Measurements from ENCODE around the gene UBE2J1.

The UBE2J1 gene

DNA sequence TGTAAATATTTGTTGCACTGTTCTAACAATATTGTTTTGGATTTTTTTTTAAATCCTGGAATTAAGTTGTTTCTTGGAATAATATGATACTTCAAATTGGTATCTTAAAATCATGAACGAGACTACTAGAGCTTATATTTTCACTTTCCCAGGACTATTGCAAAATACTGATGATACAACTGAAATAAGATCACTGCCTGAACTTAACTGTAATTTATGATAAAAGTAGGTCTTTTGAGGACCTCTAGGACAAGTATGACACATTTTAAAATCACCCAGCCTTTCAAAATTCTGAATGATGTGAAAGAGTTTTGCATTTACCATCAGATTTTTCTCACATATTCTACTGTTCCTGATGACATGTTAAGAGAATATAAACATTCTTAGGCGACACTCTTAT, 8.6 kb upstream of the UBE2J1 start:
- DNase-seq: no peak

DNA sequence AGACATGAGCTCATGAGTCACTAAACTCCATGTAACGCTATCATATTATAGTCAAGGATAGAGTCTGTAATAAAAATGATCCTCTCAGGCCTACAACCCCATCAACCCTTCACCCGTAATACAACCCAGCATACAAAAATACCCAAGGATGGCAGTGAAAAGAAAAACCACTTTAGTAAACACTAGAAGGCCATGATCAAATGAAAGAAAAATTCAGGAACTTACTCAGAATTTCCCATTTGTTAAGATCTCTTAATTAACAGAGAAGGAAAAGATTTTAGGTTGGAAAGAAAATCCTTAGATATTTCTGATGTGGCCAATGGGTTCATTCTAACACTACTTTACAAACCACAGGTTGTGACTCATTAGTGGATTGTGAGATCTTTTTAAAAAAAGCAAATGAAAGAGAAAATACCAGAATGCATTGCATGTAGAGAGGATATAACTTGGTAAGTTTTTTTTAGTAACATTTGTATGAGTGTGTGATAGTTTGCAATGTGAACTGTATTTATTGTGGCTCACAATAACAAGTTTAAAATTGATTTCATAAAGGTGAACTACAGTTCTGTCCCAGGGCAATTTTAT, 8.0 kb upstream of the UBE2J1 start:
- DNase-seq: no peak

DNA sequence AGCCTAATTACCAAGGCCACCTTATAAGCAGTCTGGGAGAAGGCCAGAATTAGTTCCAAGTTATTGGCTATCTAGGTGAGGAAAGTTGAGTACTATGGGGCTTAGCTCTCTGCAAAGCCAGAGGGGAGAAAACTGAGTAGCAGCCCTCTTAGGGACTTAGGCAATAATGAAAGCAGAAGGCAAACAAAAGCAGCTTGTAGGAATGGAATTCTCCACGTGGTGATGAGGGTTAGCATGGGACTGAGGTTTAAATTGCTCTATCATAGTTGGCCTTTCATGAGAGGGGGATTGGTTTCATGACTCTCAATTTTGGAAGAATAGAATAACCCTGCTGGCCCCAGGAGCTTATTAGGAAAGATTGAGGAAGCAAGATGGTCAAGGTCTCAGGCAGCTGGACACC, 7.0 kb upstream of the UBE2J1 start:
- no peak for DNase-seq

DNA sequence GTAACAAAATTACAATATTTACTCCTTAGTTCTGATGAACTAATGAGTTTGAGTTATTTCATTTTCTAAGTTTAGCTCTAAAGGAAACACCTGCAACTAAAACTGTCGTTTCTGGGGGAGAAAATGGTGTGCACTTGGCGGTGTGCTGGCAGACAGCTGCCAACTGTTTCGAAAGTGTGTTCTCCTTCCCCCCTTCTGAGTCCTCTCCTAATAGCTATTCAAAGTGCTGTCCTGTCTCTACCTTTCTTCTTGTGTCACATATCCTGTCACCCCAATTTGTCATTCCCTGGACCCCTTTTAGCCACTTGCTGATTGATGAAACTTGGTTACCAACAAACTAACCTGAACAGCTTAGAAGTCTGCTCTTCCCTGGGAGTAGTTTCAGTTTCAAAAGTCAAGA, 4.9 kb upstream of the UBE2J1 start:
- no peak for DNase-seq

DNA sequence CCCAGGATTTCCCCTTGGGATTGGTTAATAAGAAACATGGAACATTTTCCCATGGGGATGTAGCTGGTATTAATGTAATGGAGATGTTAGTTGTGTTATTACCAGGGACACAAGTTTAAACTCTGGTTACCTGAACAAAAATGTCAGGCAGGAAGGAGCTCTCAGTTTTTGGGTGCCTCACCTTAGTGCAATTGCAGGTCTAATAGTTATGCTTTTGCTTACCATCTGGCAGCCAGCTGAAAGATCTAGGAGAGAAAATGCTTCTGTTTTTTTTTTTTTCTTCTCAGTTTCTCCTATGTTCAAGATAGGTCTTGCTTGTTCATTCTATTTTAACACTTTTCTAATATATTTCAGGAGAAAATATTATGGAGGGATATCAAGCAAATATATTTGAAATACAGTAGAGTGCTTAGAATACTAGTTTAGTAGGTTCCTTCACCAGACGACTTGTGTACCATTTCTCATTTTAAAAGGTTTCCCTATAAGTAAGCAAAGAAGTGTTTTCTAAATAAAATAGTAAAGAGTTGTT, 4.2 kb upstream of the UBE2J1 start:
- DNase-seq: no peak

DNA sequence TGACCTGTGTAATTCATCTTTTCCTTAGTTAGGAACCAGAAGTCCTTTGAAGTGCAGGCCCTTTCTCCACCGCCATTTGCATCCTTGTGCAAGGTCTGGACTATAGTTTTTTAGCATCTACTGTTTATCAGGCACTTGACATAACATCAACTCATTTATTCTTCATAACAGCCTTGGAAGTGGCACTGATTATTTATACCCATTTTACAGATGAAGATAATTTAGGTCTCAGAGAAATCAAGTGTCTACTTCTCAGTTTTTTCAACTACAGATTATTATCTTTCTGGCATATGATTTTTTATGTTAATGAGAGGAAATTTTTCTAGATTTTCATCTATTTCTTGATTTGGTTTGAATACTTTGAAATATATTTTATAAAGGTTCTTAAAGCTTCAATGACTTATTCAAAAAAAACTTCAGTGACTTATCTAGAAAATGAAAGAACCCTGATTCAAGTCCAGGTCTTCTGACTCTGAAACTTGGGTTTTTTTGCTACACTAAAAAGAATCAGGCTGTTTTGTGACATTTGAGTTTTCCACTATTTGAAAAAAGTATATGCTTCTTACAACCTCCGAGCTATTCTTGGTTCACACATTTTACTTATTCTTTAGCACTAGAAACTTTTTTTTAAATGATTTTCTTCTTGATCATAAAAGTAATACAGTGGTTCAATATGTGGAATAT, 3.1 kb upstream of the UBE2J1 start:
- no peak for DNase-seq

DNA sequence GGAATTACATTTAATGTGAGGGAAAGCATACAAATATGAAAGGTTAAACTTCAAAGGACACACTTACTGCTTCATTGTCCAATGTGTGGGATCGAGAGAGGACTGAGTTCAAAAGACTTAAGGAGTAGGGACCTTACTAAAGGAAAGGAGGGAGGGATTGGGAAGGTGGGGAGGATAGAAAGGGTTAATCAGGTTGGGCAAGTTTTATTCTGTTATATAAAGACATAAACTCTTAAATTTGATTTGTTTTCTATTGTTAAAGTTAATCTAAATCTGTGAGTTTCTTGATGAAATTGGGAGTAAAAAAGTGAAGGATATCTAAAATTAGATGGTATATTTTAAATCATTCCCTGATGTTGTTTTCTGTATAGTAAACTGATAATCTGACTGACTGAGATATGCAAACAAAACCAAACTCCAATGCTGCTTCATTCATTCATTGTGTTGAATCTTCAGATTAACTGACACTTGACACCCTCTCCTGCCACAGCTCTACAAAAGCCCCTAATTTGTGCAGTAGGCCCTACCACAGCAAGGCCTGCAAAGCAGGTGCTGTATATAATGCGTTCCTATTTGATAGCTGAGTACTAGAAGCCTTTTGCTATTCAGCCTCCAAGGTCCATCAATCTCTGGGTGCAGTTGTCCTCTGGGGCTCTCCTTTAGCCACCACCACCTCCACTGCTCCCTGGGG, 1.3 kb upstream of the UBE2J1 start:
- DNase-seq: no peak

DNA sequence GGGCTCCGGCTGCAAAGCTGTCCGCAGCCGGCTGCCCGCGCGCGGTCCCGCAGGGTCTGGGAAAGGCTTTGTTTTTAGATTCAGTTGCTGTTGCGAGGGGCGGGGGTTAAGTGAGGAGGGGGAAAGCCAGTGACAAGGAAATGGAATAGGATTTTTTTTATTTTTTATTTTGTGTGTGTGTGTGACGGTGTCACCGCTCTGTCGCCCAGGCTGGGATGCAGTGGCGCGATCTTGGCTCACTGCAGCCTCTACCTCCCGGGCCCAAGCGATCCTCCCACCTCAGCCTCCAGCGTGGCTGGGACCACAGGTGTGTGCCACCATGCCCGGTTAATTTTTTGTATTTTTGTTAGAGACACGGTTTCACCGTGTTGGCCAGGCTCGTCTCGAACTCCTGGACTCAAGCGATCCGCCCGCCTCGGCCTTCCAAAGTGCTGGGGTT, 615 bp upstream of the UBE2J1 start:
- no peak for DNase-seq

DNA sequence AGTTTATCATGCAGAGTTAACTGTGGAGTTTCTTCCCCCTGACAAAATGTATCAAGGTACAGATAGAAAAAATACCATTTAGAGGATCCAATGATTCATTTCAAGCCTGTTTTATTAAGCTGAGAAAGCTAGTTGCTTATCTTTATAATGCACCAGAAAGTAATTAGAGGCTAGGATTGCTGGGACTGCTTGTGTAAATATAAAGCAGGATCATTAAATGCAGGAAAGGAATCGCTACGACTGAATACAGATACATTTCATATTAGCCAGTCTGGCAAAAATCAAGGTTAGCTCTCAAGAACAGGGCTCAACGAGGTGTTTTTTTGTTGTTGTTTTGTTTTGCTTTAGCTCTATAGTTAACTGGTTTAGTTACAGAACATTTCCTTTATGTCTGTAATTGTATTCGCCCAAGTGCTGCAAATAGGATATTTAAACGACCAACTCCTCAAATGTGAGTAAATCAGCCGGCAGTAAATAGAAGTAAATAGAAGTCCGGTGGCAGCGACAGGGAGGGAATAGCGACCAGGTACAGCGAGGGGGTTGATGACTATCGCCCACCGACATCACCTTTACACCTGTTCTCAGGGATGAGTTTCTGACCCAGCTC, 748 bp downstream of the UBE2J1 start:
- no peak for DNase-seq

DNA sequence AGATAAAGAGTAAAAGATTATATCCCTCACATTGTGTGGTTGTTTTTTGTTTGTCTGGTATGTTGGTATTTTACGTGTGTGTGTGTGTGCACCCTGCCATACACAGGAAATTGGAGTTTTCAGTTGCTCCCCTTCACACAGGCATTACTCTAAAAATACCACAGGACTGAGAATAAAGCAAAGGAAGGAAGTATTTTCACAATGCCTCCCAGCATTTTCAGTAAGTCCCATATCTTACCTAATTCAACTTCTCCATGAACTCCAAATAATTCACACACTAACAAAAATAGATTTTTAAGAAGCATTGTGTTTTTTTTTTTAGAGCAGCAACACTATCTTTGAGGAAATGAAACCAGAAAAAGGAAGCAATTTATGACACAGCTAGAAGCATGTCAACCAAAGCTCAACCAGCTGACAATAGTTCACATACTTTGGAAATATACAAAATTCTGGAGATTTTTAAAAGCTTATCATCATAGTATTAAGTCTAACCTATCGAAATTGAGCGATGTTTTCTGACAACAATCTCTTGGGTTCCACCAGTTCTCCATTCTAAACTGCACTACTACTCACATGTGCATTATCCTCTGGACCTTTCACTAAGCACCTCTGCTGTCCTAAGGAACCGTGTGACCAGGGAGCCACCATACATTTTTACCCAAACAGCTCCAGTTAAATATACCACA, 2.1 kb downstream of the UBE2J1 start:
- DNase-seq: no peak

DNA sequence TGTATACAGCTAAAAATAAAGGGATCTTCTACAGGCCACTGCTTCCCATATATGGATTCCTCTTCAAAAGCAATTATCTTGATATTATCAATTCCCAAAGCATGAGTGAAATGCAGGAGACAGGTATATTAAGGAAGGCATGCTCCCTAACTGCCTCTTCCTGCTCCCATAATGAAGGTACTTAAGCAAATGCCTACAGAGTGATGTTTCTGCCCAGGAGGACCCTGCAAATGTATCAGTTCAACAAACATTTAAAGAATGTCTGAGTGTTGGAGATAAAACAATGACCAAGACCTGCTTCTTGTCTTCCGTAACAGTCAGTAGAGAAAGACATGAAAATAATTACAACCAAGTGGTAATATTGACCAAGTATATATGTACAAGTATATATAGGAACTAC, 4.2 kb downstream of the UBE2J1 start:
- DNase-seq: no peak

DNA sequence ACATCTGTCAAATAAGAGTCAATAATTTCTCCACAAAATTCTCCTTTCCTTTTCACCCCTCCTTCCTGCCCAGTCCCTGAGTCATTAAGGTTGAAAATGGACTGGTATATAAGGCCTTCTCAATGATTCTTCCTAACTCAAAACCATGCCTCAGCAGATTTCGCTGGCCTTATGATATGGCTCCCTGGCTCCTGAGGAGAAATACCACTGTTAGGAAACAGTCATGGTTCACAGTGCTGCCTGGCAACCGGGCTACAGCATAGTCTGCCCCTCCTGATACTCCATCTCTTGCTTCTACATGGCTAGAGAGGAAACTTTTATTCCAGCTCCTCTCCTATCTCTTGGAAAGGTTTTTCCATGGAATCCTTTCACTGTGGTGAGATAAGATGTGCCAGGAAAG, 4.7 kb downstream of the UBE2J1 start:
- no peak for DNase-seq

DNA sequence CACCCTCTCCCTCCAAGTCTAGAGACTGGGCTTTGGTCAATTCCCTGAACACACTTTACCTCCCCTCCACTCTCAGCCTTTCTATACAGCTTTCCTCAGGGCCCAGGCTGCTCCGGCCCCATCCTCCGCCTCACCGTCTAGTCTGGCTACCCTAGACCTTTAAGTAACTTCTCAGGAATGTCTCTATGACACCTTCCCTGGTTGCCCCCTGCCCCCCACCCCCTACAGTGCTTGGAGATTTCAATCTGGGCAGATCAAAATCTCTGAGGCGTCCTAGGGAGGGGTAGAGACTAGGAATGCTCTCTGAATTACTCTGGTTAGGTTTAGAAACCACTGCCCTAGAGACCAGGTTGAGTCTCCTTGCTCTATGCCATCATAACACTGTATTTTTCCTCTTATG, 6.1 kb downstream of the UBE2J1 start:
- no peak for DNase-seq

DNA sequence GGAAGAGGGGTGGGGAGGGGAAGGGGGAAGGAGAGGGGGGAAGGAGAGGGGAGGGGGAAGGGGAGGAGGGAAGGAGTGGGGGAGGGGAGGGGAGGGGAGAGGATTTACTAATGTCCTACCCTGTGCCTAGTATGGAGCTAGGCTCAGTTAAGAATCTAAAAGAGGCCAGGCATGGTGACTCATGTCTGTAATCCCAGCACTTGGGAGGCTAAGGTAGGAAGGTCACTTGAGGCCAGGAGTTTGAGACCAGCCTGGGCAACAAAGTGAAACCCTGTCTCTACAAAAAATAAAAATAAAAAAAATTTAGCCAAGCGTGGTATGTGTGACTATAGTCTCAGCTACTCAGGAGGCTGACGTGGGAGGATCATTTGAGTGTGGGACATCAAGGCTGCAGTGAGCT, 13.0 kb downstream of the UBE2J1 start:
- DNase-seq: no peak

DNA sequence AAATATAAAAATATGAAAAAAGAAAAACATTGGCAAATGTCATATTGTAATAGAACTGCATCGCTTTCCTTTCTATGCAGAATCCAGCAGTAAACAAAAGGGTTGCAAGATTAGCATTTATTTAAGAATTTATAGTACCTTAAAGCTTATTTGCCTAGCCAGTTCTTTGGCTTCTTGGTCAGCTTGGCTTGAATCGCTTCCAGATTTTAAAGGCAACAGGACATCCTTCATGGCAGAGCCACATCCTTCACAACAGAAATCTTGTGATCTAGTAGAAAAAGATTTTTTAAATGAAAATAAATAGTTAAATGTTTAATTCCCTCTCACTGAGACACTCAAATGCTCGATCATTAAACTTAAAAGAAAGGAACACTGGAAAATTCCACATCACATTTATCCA, 17.4 kb downstream of the UBE2J1 start:
- DNase-seq: no peak

DNA sequence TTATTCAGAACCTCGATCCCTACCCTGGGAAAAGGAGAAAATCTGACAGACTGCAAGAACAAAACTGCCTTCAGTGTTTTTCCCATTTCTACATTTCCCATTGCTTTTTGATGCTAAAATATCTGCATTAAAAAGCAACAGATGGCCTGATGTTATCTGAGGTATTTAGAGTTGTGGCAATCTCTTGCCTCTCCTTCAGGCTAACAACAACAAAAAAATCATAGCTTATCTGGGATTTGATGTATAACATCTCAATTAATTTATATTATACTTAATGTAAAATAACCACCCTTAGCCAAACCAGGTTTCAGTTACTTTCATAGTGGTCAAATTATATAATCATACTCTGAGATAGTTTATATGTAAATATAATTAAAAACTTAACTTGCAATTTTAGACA, 21.6 kb downstream of the UBE2J1 start:
- DNase-seq: no peak

DNA sequence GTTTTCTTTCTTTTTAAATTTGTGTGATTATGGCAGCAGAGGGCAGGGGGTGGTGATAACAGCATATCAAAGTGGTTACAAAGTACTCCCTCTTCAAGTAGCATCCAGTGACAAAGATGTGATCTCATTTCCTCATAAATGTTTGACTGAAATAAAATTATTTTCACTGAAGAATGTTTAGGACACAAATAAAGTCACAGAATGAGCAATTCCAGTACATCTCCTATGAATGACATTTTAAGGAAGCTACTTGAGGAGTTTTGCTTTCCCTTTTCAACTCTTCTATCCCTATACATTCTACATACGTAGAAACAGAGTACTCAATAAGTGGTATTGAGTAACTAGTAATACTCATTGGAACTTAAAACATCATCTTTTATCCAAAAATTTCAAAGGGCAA, 23.5 kb downstream of the UBE2J1 start:
- DNase-seq: no peak

DNA sequence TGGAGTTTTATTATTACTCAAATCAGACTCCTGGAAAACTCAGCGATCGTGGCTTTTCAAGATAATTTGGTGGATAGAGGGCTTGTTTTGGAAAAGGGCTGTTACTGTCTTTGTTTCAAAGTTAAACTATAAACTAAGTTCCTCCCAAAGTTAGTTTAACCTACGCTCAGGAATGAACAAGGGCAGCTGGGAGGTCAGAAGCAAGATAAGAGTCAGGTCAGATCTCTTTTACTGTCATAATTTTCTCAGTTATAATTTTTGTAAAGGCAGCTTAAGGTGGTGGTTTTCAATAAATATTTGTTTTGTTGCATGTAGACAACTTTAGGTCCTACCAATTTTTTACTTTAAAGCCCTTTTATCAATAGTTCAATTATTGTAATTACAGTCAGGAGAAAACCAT, 28.2 kb downstream of the UBE2J1 start:
- no peak for DNase-seq

DNA sequence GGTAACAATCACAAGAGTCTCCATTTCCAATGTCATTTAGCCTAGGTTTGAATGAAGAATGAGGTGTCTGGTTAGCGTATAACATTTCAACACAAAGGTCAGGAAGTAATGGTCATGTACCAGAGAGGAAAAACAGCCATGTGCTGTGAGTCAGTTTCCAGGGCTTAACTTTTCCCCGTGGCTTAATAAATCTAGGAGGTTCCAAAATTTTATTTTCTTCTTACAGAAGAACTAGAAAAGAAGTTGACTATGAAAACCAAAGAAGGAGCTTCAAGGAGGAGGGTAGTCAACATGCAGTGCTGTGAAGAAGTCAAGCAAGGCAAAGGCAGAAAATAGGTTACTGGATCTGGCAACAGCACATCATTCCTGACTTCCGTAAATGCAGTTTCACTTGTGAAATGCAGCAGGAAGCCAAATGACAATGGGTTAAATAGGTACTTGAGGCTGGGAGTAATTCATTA, 29.0 kb downstream of the UBE2J1 start:
- DNase-seq: no peak

DNA sequence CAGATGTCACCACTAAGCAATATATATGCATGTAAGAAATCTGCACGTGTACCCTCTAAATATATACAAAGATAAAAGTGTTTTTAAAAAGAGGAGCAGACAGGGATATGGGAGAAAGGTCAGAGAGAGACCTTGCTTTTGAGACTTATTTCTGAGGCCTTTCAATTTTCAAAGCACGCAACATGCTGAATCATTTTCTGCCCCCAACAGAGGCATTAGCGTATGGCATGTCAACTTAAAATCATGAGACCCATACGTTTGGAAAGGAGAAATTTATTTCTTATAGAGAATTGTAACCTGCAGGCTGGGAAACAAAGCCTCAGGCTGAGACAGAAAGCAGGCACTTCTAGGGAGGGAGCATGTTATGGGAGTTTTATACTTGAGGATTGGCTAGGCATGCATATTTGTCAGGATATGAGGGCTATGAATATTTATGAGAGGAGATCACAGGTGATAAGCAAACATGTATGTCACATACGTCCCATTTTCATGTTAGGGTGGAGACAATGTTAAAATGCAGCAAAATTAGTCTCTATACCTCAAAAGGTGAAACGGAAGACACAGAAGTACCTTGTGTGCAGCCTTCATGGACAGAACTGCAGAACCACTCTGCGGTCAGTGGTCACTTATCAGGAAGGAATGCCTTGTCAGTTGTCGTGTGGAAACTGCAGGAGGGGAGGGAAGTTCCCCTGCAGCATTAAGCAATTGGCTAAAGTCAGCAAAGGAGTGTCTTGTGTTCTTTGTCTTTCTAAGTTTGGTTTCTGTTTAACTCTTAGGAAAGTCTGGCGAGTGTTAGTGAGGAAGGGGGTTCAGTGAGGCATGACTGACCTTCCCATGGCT, 31.2 kb downstream of the UBE2J1 start:
- DNase-seq: no peak

DNA sequence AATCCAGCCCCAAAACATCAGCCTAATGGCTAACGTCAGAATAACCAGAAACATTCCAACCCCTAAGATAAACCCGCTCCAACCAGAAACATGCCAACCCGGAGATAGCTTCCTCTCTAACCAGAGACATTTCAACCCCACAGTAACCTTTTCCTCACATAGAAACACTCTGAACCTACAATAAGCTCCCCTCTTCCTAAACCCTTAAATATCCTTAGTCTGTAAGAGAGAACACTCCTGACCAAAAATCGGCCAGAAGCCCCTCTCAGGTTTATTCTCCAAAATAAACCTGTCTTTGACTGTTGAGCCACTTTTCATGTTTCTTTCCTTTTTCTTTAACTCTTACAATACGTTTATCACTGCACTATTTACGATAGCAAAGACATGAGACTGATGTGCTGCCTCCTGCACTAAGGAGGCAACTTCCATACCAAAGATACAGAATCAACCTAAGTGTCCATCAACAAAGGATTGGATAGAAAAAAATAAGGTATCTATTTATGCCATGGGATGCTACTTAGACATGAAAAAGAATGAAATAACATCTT, 32.4 kb downstream of the UBE2J1 start:
- DNase-seq: no peak

DNA sequence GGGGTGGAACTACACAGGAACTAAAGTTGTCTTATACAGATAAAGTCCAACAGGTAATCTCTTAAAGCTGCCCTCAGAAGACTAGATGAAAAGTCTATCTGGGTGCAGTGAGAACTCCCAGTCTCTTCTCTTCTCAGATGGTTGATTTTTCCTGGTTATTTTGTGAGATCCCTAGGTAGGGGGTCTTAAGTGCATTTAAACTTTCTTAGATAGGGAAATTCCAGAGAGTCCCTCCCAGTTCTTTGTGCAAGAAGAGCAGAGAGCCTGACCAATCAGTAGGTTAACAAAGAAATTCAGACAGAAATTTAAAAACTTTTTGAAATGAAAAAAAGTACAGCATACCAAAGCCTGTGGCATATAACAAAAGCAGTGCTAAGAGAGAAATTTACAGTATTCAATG, 35.5 kb downstream of the UBE2J1 start:
- DNase-seq: no peak

All from activated T-cell treated with anti-CD3 and anti-CD28 coated beads, Interleukin-2, amount 50 U/mL, for 48 hours (primary cell).